Gastroesophageal sphincter (tissue), 3 donors: Measurements from ENCODE around the gene GNAQ.

Source experiments
- CTCF ChIP-seq, 4 experiments: fragments of 200-600 bp in 2 of 4; fragments of 450-650 bp in 2 of 4; sonication (generic) in 1 of 4; IDR thresholded peaks; one replicate each; pipeline ENCODE4 v1.5.1; 2017 to 2019; ENCODE audit warnings: antibody characterized with exemption in 4 of 4, mild to moderate bottlenecking in 2 of 4, moderate library complexity in 2 of 4
- POLR2A ChIP-seq, 2 donors: fragments of 450-650 bp; IDR thresholded peaks; one replicate each; pipeline ENCODE4 v1.6.1; 2017; ENCODE audit warnings: antibody characterized with exemption in 2 of 2, mild to moderate bottlenecking in 2 of 2, moderate library complexity in 1 of 2

- TF ChIP-seq POLR2A (IDR thresholded peaks at IDR 0.05) (no peak), CTCF (IDR thresholded peaks at IDR 0.05) (no peak)
Observed at GRCh38 chr9:77912895-77913693, 118.5 kb downstream of the GNAQ start.
